Measurements from ENCODE around the gene SLC6A11. TPM values are rescaled to one million over a fixed set of nuclear protein-coding genes. Genes with fewer than 3 reads are reported as not detected.

SLC6A11 gene
- polyA plus RNA-seq, 1 donor (not counting 4 experiments of a cell fraction or from before 2014, with no cell fraction given) = 9.8 TPM

- H3K27me3 ChIP-seq (ENCODE audit: control insufficient read depth, extremely low read depth, insufficient read depth, low read length) = no peaks in the 10 kb centered on the region
- H3K4me2 ChIP-seq (ENCODE audit: control insufficient read depth, extremely low read depth, insufficient read depth, low read depth, low read length) = peak overlapping the region; percentile 24
- dilution Hi-C loops (cut with MboI; ENCODE audit: extremely low pct_ligation_motif_present, low sequenced_read_pairs) = no loop called here
- H3K79me2 ChIP-seq (ENCODE audit: control insufficient read depth, insufficient read depth, low read length) = no peaks in the 10 kb centered on the region
- no peaks in the 10 kb centered on the region for H3K9me3 ChIP-seq (ENCODE audit: control insufficient read depth, low read depth, low read length)
- no peak overlapping the region for H2AFZ ChIP-seq (ENCODE audit: control insufficient read depth, low read length)
- H3K9ac ChIP-seq (ENCODE audit: control insufficient read depth, extremely low read depth, insufficient read depth, low read length) = no peak overlapping the region
- peak overlapping the region; percentile 8 for H3K27ac ChIP-seq (ENCODE audit: control insufficient read depth, insufficient read depth, low read length)
- TF ChIP-seq CTCF (optimal IDR thresholded peaks at IDR 0.05 in 1 of 3, IDR thresholded peaks at IDR 0.05 in 1 of 3, conservative IDR thresholded peaks at IDR 0.05 in 1 of 3; ENCODE audit: extremely low read depth in 1 of 3, insufficient read depth in 2 of 3, low read length in 3 of 3) = no peak
- no peak for TF ChIP-seq EZH2 (IDR thresholded peaks at IDR 0.05; ENCODE audit: low read length)
- FAIRE-seq (peak; percentile 98), DNase-seq (ENCODE audit: low read depth, low spot score) (no peak)
- H3K36me3 ChIP-seq (ENCODE audit: control insufficient read depth in 2 of 2, extremely low read depth in 1 of 2, insufficient read depth in 2 of 2, low read length in 2 of 2) = no peaks in the 10 kb centered on the region
- H4K20me1 ChIP-seq (ENCODE audit: control insufficient read depth, extremely low read depth, insufficient read depth, low read length) = no peaks in the 10 kb centered on the region
- H3K4me3 ChIP-seq (ENCODE audit: control insufficient read depth in 2 of 3, extremely low read depth in 1 of 3, insufficient read depth in 2 of 3, low read depth in 1 of 3, low read length in 3 of 3) = no peak overlapping the region
- no peaks in the 10 kb centered on the region for H3K9me1 ChIP-seq (ENCODE audit: control insufficient read depth, extremely low read depth, insufficient read depth, low read length)
- peaks cover 44% of the 10 kb centered on the region for H3K4me1 ChIP-seq (ENCODE audit: control insufficient read depth, extremely low read depth, insufficient read depth, low read length)
These were observed 120.0 kb downstream of the SLC6A11 start for GRCh38 chr3:10935846-10936631.

GRCh38 chr3:10936686-10937085 lies 120.7 kb downstream of the SLC6A11 start:
- H3K9ac ChIP-seq (ENCODE audit: control insufficient read depth, extremely low read depth, insufficient read depth, low read length) = no peak overlapping the region
- no peak overlapping the region for H3K27ac ChIP-seq (ENCODE audit: control insufficient read depth, insufficient read depth, low read length)

More at GRCh38 chr3:10936686-10937085, 120.7 kb downstream of the SLC6A11 start:
- peak overlapping the region; percentile 24 for H3K4me2 ChIP-seq (ENCODE audit: control insufficient read depth, extremely low read depth, insufficient read depth, low read depth, low read length)
- H3K36me3 ChIP-seq (ENCODE audit: control insufficient read depth in 2 of 2, extremely low read depth in 1 of 2, insufficient read depth in 2 of 2, low read length in 2 of 2) = no peaks in the 10 kb centered on the region
- H3K4me3 ChIP-seq (ENCODE audit: control insufficient read depth in 2 of 3, extremely low read depth in 1 of 3, insufficient read depth in 2 of 3, low read depth in 1 of 3, low read length in 3 of 3) = no peak overlapping the region
- no peak for DNase-seq (ENCODE audit: low read depth, low spot score)
- no peaks in the 10 kb centered on the region for H3K9me1 ChIP-seq (ENCODE audit: control insufficient read depth, extremely low read depth, insufficient read depth, low read length)
- no peak for FAIRE-seq
- H4K20me1 ChIP-seq (ENCODE audit: control insufficient read depth, extremely low read depth, insufficient read depth, low read length) = no peaks in the 10 kb centered on the region
- H3K9me3 ChIP-seq (ENCODE audit: control insufficient read depth, low read depth, low read length) = no peaks in the 10 kb centered on the region
- no peaks in the 10 kb centered on the region for H3K79me2 ChIP-seq (ENCODE audit: control insufficient read depth, insufficient read depth, low read length)
- TF ChIP-seq EZH2 (IDR thresholded peaks at IDR 0.05; ENCODE audit: low read length) (no peak), CTCF (optimal IDR thresholded peaks at IDR 0.05 in 1 of 3, IDR thresholded peaks at IDR 0.05 in 1 of 3, conservative IDR thresholded peaks at IDR 0.05 in 1 of 3; ENCODE audit: extremely low read depth in 1 of 3, insufficient read depth in 2 of 3, low read length in 3 of 3) (no peak)
- dilution Hi-C loops (cut with MboI; ENCODE audit: extremely low pct_ligation_motif_present, low sequenced_read_pairs) = no loop called here
- no peak overlapping the region for H2AFZ ChIP-seq (ENCODE audit: control insufficient read depth, low read length)
- peaks cover 48% of the 10 kb centered on the region for H3K4me1 ChIP-seq (ENCODE audit: control insufficient read depth, extremely low read depth, insufficient read depth, low read length)
- no peaks in the 10 kb centered on the region for H3K27me3 ChIP-seq (ENCODE audit: control insufficient read depth, extremely low read depth, insufficient read depth, low read length)
